ENCODE measurements around the gene MAGI1.
"Not testable (repeated sequence)": the region's sequence is repeated elsewhere in the genome, so short reads cannot be mapped to it uniquely, and the experiment has no call there.

The MAGI1 gene

GRCh38 chr3:65576228-65576627 is 462.5 kb downstream of the MAGI1 start:
- DNase-seq: no peak

GRCh38 chr3:65575376-65575840 is 463.3 kb downstream of the MAGI1 start:
- no peak for DNase-seq

- no peak for DNase-seq
Measured at GRCh38 chr3:65573548-65574116, 465.1 kb downstream of the MAGI1 start.

- DNase-seq: no peak
Measured at GRCh38 chr3:65572175-65572777, 466.4 kb downstream of the MAGI1 start.

GRCh38 chr3:65569845-65570405 is 468.8 kb downstream of the MAGI1 start:
- DNase-seq: no peak

GRCh38 chr3:65569129-65569528 is 469.6 kb downstream of the MAGI1 start:
- DNase-seq: no peak

GRCh38 chr3:65568497-65568896 is 470.2 kb downstream of the MAGI1 start:
- no peak for DNase-seq

- not testable (repeated sequence) for DNase-seq
Measured at GRCh38 chr3:65565744-65566143, 473.0 kb downstream of the MAGI1 start.

- DNase-seq: no peak
Measured at GRCh38 chr3:65564483-65564882, 474.2 kb downstream of the MAGI1 start.

- no peak for DNase-seq
Measured at GRCh38 chr3:65563861-65564260, 474.9 kb downstream of the MAGI1 start.

- no peak for DNase-seq
Measured at GRCh38 chr3:65562447-65562846, 476.3 kb downstream of the MAGI1 start.

- no peak for DNase-seq
Measured at GRCh38 chr3:65561617-65562016, 477.1 kb downstream of the MAGI1 start.

- DNase-seq: no peak
Measured at GRCh38 chr3:65560901-65561300, 477.8 kb downstream of the MAGI1 start.

- DNase-seq: no peak
Measured at GRCh38 chr3:65560133-65560532, 478.6 kb downstream of the MAGI1 start.

GRCh38 chr3:65559643-65560042 is 479.1 kb downstream of the MAGI1 start:
- no peak for DNase-seq

- no peak for DNase-seq
Measured at GRCh38 chr3:65558826-65559225, 479.9 kb downstream of the MAGI1 start.

GRCh38 chr3:65557899-65558564 is 480.7 kb downstream of the MAGI1 start:
- no peak for DNase-seq

GRCh38 chr3:65556934-65557577 is 481.7 kb downstream of the MAGI1 start:
- DNase-seq: no peak

GRCh38 chr3:65552434-65552833 is 486.3 kb downstream of the MAGI1 start:
- no peak for DNase-seq

GRCh38 chr3:65551945-65552344 is 486.8 kb downstream of the MAGI1 start:
- no peak for DNase-seq

GRCh38 chr3:65550137-65550536 is 488.6 kb downstream of the MAGI1 start:
- no peak for DNase-seq

GRCh38 chr3:65549626-65549959 is 489.1 kb downstream of the MAGI1 start:
- no peak for DNase-seq

GRCh38 chr3:65548848-65549625 is 489.7 kb downstream of the MAGI1 start:
- no peak for DNase-seq

Data from CD4-positive, alpha-beta T cell treated with Interleukin-17A for 4 hours (primary cell).